G401.6 (cell line): ENCODE measurements around the gene CHL1.

Source experiments
- FAIRE-seq: peaks from 2 replicates; lab custom pipeline; 2012; peaks lifted over from hg19 to GRCh38; lab: Jason Lieb, UNC

Gene CHL1

GRCh38 chr3:414063-414462 is 217.5 kb downstream of the CHL1 start:
- FAIRE-seq = peak; percentile 89

- no peak for FAIRE-seq
Observed at GRCh38 chr3:418239-418929, 221.8 kb downstream of the CHL1 start.

GRCh38 chr3:420584-420983 is 224.0 kb downstream of the CHL1 start:
- FAIRE-seq = no peak

- no peak for FAIRE-seq
Observed at GRCh38 chr3:425079-425478, 228.5 kb downstream of the CHL1 start.

- FAIRE-seq = no peak
Observed at GRCh38 chr3:426072-426471, 229.5 kb downstream of the CHL1 start.

GRCh38 chr3:427128-427527 is 230.6 kb downstream of the CHL1 start:
- FAIRE-seq = no peak

- FAIRE-seq = no peak
Observed at GRCh38 chr3:430186-430585, 233.6 kb downstream of the CHL1 start.

GRCh38 chr3:435161-435560 is 238.6 kb downstream of the CHL1 start:
- FAIRE-seq = no peak

- FAIRE-seq = no peak
Observed at GRCh38 chr3:436053-436452, 239.5 kb downstream of the CHL1 start.

GRCh38 chr3:440826-441225 is 244.3 kb downstream of the CHL1 start:
- no peak for FAIRE-seq

- no peak for FAIRE-seq
Observed at GRCh38 chr3:445960-446359, 249.4 kb downstream of the CHL1 start.

GRCh38 chr3:447671-448070 is 251.1 kb downstream of the CHL1 start:
- FAIRE-seq = no peak

- no peak for FAIRE-seq
Observed at GRCh38 chr3:449711-450110, 253.1 kb downstream of the CHL1 start.

- no peak for FAIRE-seq
Observed at GRCh38 chr3:452221-452620, 255.7 kb downstream of the CHL1 start.

GRCh38 chr3:453106-453505 is 256.5 kb downstream of the CHL1 start:
- FAIRE-seq = no peak

GRCh38 chr3:454986-455385 is 258.4 kb downstream of the CHL1 start:
- no peak for FAIRE-seq

GRCh38 chr3:458124-458523 is 261.6 kb downstream of the CHL1 start:
- FAIRE-seq = no peak

GRCh38 chr3:458653-459310 is 262.2 kb downstream of the CHL1 start:
- no peak for FAIRE-seq
